8988T (cell line): ENCODE measurements around the gene RPL22.
"Not testable (repeated sequence)": the region's sequence is repeated elsewhere in the genome, so short reads cannot be mapped to it uniquely, and the experiment has no call there.

Source experiments
- DNase-seq: peaks from one replicate; pipeline ENCODE4 v3.0.0; 2011

RPL22 gene

GRCh38 chr1:6233376-6233775 is 34.0 kb upstream of the RPL22 start:
- DNase-seq = no peak

GRCh38 chr1:6225651-6226050 is 26.3 kb upstream of the RPL22 start:
- DNase-seq = no peak

DNA sequence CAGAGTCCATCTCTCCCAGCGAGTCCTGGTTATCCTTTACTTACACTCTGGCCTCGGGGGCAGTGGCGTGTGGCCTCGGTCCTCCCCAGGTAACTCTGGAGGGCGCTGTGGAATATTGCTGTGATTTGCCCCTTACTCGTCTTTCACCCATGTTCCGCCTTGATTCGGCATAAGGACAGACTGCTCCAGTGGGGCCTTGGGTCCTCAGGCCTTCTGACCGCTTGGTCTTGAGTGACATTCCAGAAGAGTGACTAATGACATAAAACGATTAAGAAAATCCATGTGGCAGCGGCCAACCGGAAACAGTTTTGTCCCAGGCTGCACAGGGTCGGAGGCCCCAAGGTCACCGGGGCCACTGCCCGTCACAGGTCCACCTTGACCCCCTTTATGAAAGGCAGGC is 25.3 kb upstream of the RPL22 start:
- DNase-seq = no peak

DNA sequence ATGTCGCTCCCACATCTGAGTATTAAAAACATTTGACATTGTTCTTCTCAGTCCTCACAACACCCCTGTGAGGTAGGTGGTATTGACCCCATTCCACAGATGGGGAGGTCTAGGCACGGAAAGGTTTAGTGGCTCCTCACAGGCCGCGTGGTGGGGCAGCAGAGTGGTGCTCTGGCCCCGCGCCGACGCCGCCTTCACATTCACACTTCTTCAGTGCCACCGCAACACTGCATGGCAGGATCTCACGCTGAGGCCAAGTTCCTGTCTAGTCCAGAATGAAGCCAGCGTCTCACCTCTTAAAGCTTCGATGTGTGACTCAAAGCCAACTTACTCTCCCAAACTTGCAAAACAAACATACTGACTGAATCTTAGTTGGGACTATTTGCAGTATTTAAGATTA is 24.2 kb upstream of the RPL22 start:
- no peak for DNase-seq

DNA sequence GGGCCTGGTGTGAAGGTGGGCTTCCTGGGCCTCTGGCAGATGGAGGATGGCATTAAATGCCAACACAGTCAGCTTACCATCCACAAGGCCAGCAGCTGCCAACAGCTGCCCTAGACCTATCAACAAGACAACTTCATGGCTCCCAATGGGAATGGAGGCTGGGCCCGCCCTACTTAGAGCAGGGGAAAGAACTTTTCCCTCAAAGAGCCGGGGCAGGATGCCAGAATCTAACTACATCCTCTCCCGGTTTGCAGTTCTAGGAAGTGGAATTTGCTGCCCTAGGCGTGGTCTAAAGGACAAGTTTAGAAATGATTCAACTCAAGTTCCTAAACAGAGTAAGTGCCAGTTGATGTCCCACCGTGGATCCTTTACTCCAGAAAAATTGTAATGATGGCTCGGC is 23.2 kb upstream of the RPL22 start:
- DNase-seq = no peak

DNA sequence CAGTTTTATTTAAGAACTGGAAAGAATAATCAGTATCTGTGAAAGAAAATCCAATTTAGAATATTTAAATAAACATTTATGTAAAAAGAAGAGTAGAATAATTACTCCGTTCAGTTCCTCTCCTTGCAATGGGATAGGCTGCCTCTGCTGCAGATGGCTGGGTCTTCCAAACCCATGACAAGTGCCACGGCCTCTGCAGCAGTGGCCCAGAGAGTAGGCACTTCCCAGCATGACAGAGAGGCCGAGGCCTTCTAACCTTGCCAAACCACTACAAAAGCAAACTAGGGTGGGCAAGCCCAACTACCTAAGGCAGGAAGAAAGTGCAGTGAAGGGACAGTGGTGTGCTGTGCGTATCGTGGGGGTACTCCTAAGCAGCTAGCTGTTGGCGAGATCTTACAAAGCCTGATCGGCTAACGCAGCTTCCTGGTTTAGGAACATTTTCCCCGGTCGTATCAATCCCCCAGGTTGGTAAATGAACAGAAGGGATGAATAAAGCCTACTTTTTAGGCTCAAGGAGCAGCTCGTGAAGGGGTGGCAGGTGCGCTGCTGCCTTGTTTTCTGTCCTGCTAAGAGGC is 21.9 kb upstream of the RPL22 start:
- no peak for DNase-seq

DNA sequence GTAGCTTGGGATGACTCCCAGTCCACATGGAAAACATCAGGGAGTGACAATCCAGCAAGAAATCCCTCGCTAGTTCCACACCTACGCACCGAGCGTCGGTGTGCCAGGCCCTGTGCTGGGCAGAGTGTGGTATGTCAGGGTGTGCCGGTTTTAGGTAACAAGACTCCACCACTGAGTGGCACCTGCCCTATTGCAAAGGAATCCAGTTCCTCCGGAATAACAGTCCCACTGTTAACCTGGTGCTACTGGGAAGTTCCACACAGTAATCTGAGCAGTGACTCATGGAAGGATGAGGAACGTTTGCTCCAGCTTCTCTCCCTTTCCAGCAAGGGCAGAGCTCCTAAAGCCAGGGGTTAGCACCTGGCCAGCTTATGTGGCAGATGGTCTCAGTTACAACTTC is 20.8 kb upstream of the RPL22 start:
- DNase-seq = no peak

GRCh38 chr1:6219641-6220040 is 20.2 kb upstream of the RPL22 start:
- not testable (repeated sequence) for DNase-seq

DNA sequence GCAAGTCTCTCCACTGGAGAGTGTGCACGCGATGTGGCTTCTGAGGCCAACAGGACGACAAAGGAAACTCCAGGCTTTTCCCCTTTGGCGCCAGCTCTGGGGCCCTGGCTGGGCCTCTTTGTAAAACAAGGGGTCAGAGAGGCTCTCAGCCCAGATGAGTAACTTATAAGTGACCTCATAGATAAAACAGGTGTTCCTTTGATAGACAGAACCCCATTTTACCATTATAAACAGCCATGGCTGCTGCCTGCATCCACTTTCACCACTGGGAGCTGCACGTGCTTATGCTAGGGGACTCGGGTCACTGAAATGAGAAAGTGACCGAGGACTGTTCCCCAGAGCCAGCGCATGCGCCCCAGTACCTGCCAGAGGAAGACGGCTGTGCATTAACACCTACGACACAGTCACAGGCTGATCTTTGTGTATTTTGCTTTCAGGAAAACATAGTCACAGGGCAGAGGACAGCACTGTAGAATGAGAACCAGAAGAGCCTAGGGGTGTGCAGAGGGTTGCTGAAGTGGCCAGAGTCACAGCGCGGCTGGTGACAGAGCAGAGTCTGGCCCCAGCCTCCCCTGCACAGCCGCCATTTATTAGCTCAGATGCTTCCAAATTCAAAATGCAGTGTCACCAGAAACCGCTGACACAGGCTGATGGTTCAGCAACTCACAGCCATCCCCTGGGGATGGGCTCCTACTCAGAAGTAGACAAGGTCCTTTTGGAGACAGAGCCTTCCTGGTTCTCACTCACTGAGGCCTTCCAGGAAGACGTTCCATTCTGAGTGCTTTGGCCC is 19.2 kb upstream of the RPL22 start:
- no peak for DNase-seq

DNA sequence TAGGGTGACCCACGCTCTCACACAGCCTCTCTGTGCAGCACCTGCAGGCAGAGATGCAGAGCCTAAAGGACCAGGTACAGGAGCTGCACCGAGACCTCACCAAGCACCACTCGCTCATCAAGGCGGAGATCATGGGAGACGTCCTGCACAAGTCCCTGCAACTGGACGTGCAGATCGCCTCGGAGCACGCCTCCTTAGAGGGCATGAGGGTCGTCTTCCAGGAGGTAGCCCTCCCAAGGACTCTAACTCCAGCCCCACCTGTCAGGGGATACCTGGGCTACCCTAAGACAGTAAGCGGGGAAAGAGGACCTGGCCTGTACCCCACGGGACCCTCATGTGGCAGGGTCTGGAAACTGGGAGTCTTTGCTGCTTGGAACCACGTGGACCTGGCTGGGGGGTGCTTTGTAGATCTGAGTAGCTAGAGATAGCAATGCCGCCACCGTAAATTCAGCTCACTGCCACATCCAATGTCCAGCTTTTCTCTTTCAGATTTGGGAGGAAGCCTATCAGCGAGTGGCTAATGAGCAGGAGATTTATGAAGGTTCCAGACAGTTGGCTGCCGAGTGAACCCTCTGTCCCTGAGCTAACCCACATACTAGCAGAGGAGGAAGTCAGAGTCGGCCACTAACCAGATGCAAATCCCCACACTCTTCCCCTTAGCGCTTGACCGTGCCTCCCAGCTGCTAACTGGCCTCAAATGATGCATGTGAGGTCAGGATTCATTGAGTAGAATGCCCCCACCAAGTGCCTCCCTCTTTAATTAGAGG is 13.0 kb upstream of the RPL22 start:
- DNase-seq = no peak

GRCh38 chr1:6211731-6212130 is 12.3 kb upstream of the RPL22 start:
- no peak for DNase-seq

- no peak for DNase-seq
These were observed 11.4 kb upstream of the RPL22 start for GRCh38 chr1:6210591-6211355.

DNA sequence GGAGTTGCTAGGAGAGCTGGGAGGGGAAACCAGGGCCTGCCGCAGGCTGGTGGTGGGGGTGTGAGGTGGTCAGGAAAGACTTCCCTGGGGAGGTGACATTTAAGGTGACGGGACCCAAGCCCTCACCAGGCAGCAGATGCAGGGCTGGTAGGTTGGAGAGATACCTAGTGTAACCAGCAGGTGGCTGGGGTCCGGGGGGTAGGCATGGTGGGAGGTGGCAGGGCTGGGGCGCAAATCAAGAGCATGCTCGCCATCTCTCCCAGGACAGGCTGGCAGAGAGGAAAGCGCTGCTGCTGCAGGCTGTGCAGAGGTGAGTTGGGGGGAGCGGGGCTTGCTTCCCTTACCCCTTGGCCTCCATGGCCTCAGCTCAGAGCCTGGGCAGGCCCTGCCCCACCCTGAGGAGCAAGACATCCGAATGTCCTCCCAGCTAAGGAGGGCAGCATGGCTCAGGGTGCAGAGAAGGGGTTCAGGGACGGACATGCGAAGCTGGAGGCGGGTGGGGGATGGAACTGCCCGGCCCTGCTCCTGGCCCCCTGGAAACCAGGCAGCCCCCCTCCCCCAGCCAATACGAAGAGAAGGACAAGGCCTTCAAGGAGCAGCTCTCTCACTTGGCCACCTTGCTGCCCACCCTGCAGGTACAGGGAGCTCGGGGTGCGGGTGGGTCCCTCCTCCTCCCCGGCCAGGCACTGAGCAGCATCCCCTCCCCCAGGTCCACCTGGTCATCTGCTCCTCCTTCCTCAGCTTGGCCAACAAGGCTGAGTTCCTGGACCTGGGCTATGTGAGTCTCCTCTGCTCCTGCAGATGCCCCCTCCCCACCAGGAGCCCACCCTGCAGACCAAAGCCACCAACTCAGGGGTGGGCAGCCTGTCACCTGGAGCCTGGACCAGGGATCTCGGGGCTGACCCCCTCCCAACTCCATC is 10.5 kb upstream of the RPL22 start:
- no peak for DNase-seq

- no peak for DNase-seq
These were observed 9.6 kb upstream of the RPL22 start for GRCh38 chr1:6208723-6209660.

GRCh38 chr1:6207921-6208320 is 8.5 kb upstream of the RPL22 start:
- DNase-seq = no peak

GRCh38 chr1:6207075-6207885 is 7.9 kb upstream of the RPL22 start:
- DNase-seq = no peak

GRCh38 chr1:6206520-6206855 is 7.1 kb upstream of the RPL22 start:
- DNase-seq = no peak

DNA sequence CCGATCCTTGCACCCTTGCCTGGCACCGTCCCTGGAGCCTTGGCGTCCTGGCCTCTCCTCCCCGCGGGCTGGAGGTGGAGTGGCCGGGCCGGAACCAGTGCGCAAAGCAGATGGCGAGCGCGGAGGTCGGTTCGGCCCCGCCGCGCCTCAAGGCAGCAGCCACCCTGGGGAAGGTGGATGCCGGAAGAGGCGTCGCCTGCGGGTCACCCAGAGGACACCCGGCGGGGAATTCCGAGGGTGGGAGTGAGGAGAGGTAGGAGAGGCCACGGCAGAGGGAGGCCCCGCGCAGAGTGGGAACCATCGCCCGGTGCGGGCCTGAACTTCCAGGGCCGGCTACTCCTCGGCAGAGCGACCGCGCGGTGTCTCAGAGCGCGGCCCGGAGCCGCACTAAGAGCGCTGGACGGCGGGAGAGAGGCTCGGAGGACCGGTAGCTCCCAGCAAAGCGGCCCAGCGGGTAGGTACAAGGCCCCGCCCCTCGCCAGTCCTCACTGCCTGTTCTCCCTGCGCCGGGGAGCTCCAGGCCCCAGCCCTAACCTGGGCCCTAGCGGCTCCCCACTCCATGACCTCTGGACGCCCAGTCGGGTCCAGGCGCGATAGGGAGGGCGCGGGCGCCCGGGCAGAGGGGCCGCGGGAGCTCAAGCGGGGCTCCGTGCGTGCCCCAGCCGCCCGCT is 6.6 kb upstream of the RPL22 start, which contains the start of gene RNF207:
Gene RNF207, plus strand, starts transcription at position 271 of the 671 bp plus-strand sequence. CDS start 417 bp downstream, outside the sequence.
- DNase-seq = peak; percentile 95

DNA sequence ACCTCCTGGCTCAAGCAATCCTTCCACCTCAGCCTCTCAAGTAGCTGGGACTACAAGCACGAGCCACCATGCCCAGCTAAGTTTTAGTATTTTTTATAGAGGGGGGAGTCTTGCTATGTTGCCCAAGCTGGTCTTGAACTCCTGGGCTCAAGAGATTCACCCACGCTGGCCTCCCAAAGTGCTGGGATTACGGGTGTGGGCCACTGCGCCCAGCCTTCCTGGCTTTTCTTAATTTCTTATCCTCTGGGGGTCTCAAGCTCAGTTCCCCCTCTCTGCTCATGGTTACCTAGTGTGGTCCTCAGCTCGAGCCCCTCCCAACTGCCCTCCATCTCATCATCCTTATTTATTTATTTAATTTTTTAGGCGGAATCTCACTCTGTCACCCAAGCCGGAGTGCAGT is 2.9 kb upstream of the RPL22 start:
- DNase-seq = no peak
